NB4 (cell line): Measurements from ENCODE around the gene PCNT.

ENCODE experiments used
- MYC ChIP-seq: IDR thresholded peaks from 2 replicates; pipeline ENCODE4 v1.6.1; 2011; ENCODE audit warnings: low read depth, low read length
- POLR2A ChIP-seq: IDR thresholded peaks from 2 replicates; pipeline ENCODE4 v1.6.1; 2011; ENCODE audit warnings: mild to moderate bottlenecking; ENCODE audit not compliant: insufficient read length; ENCODE audit errors: extremely low read depth
- TF ChIP-seq, protein P1 (sequence below): IDR thresholded peaks from one replicate; pipeline ENCODE4 v1.5.1; 2012; ENCODE audit warnings: low read depth, low read length
- TF ChIP-seq, protein P2 (sequence below): IDR thresholded peaks from 2 replicates; pipeline ENCODE4 v1.6.1; 2011; ENCODE audit warnings: low read depth, low read length

DNA sequence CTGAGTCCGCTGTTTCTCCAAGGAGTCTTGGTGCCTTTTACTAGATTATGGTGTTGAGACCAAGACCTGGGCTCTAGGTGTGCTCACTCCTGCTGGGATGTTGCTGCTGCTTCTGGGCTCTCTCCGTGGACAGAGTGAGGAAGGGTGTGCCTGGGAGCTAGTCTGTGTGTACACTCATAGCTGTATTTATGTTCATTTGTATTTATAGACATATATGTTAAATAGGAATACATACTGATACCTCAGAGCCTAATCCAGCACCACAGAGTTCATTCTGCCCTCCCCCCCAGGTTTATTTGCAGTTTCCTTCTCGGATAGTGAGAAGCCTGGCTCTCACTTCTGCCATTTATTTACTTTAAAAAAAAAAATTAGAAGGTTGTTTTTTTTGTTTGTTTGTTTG, 12.6 kb downstream of the PCNT start:
- TF ChIP-seq MYC (no peak), POLR2A (no peak)
- TF ChIP-seq, protein P1, sequence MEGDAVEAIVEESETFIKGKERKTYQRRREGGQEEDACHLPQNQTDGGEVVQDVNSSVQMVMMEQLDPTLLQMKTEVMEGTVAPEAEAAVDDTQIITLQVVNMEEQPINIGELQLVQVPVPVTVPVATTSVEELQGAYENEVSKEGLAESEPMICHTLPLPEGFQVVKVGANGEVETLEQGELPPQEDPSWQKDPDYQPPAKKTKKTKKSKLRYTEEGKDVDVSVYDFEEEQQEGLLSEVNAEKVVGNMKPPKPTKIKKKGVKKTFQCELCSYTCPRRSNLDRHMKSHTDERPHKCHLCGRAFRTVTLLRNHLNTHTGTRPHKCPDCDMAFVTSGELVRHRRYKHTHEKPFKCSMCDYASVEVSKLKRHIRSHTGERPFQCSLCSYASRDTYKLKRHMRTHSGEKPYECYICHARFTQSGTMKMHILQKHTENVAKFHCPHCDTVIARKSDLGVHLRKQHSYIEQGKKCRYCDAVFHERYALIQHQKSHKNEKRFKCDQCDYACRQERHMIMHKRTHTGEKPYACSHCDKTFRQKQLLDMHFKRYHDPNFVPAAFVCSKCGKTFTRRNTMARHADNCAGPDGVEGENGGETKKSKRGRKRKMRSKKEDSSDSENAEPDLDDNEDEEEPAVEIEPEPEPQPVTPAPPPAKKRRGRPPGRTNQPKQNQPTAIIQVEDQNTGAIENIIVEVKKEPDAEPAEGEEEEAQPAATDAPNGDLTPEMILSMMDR = no peak
- TF ChIP-seq, protein P2, sequence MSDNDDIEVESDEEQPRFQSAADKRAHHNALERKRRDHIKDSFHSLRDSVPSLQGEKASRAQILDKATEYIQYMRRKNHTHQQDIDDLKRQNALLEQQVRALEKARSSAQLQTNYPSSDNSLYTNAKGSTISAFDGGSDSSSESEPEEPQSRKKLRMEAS = no peak
